ENCODE data around the gene BICRA. TPM values are rescaled to one million over a fixed set of nuclear protein-coding genes. Genes with fewer than 3 reads are reported as not detected.
A peak's percentile ranks its signal among the peaks of the same experiment; 100 is the strongest.

BICRA gene
- total and polyA plus RNA-seq, 4 donors = 0.88 to 17.9 (median 12.3) TPM

- 0% methylated on average over 49 to 50 of the region's 50 CpGs for WGBS, 2 donors
- H3K36me3 ChIP-seq (ENCODE audit: control insufficient read depth in 1 of 2, insufficient read depth in 2 of 2, low read length in 1 of 2) = no peaks in the 10 kb centered on the region
- ATAC-seq (ENCODE audit: low FRiP score) (peak; percentile 34), DNase-seq (peak; percentile 66 to 83)
- peak overlapping the region; percentile 96 to 98 for H3K4me3 ChIP-seq (ENCODE audit: low read length in 2 of 2)
- H3K27ac ChIP-seq (ENCODE audit: low read depth in 1 of 2, low read length in 2 of 2) = peak overlapping the region in 1 of 2 donors; percentile 17
- no peaks in the 10 kb centered on the region for H3K9me3 ChIP-seq (ENCODE audit: control insufficient read depth, low read length)
- H3K4me1 ChIP-seq (ENCODE audit: control insufficient read depth in 1 of 2, insufficient read depth in 2 of 2, low read length in 2 of 2) = no peaks in the 10 kb centered on the region
- intact Hi-C loops (cut with DNase I) = loop anchor here (5.0 to 10.0 kb wide), 4 partner anchors 55 to 98 kb away; partner anchors contain the start of gene NAPA (in 1 of the 2)
- H3K27me3 ChIP-seq (ENCODE audit: control insufficient read depth in 1 of 2, insufficient read depth in 2 of 2, low read length in 1 of 2) = no peaks in the 10 kb centered on the region
Measured at GRCh38 chr19:47609906-47610894, 1.3 kb downstream of the BICRA start.

GRCh38 chr19:47610902-47611301 lies 2.0 kb downstream of the BICRA start:
- no peaks in the 10 kb centered on the region for H3K27me3 ChIP-seq (ENCODE audit: control insufficient read depth in 1 of 2, insufficient read depth in 2 of 2, low read length in 1 of 2)
- no peaks in the 10 kb centered on the region for H3K4me1 ChIP-seq (ENCODE audit: control insufficient read depth in 1 of 2, insufficient read depth in 2 of 2, low read length in 2 of 2)
- no peaks in the 10 kb centered on the region for H3K9me3 ChIP-seq (ENCODE audit: control insufficient read depth, low read length)
- no peak overlapping the region for H3K27ac ChIP-seq (ENCODE audit: low read depth in 1 of 2, low read length in 2 of 2)
- DNase-seq (no peak), ATAC-seq (ENCODE audit: low FRiP score) (no peak)
- H3K4me3 ChIP-seq (ENCODE audit: low read length in 2 of 2) = no peak overlapping the region
- no peaks in the 10 kb centered on the region for H3K36me3 ChIP-seq (ENCODE audit: control insufficient read depth in 1 of 2, insufficient read depth in 2 of 2, low read length in 1 of 2)
- 32 to 39% methylated on average over 7 of the region's 7 CpGs for WGBS, 2 donors
- intact Hi-C loops (cut with DNase I) = loop anchor here in 1 of 2 donors (5.0 to 10.0 kb wide), 3 partner anchors 54 to 99 kb away; no protein-coding TSS in a partner anchor

- intact Hi-C loops (cut with DNase I) = loop anchor here in 1 of 2 donors (5.0 to 10.0 kb wide), 3 partner anchors 51 to 101 kb away; no protein-coding TSS in a partner anchor
- no peaks in the 10 kb centered on the region for H3K9me3 ChIP-seq (ENCODE audit: control insufficient read depth, low read length)
- peak in 1 of 2 donors; percentile 74 for DNase-seq
- H3K4me3 ChIP-seq (ENCODE audit: low read length in 2 of 2) = no peak overlapping the region
- H3K27me3 ChIP-seq (ENCODE audit: control insufficient read depth in 1 of 2, insufficient read depth in 2 of 2, low read length in 1 of 2) = no peaks in the 10 kb centered on the region
- no peaks in the 10 kb centered on the region for H3K36me3 ChIP-seq (ENCODE audit: control insufficient read depth in 1 of 2, insufficient read depth in 2 of 2, low read length in 1 of 2)
- 24 to 34% methylated on average over 14 of the region's 14 CpGs for WGBS, 2 donors
- H3K4me1 ChIP-seq (ENCODE audit: control insufficient read depth in 1 of 2, insufficient read depth in 2 of 2, low read length in 2 of 2) = no peaks in the 10 kb centered on the region
- no peak overlapping the region for H3K27ac ChIP-seq (ENCODE audit: low read depth in 1 of 2, low read length in 2 of 2)
- ATAC-seq (ENCODE audit: low FRiP score) = no peak
Measured at GRCh38 chr19:47613165-47614020, 4.5 kb downstream of the BICRA start.

GRCh38 chr19:47614021-47614295 lies 5.0 kb downstream of the BICRA start:
- WGBS, 2 donors = 59 to 62% methylated on average over 3 of the region's 3 CpGs
- Histone ChIP-seq H3K27ac (ENCODE audit: low read depth in 1 of 2, low read length in 2 of 2) (no peak overlapping the region), H3K27me3 (ENCODE audit: control insufficient read depth in 1 of 2, insufficient read depth in 2 of 2, low read length in 1 of 2) (no peaks in the 10 kb centered on the region), H3K4me3 (ENCODE audit: low read length in 2 of 2) (no peak overlapping the region), H3K4me1 (ENCODE audit: control insufficient read depth in 1 of 2, insufficient read depth in 2 of 2, low read length in 2 of 2) (no peaks in the 10 kb centered on the region), H3K36me3 (ENCODE audit: control insufficient read depth in 1 of 2, insufficient read depth in 2 of 2, low read length in 1 of 2) (no peaks in the 10 kb centered on the region), H3K9me3 (ENCODE audit: control insufficient read depth, low read length) (no peaks in the 10 kb centered on the region)
- no peak for ATAC-seq (ENCODE audit: low FRiP score)
- DNase-seq = no peak
- intact Hi-C loops (cut with DNase I) = loop anchor here in 1 of 2 donors (5.0 to 10.0 kb wide), 3 partner anchors 51 to 102 kb away; no protein-coding TSS in a partner anchor

GRCh38 chr19:47614559-47614958 lies 5.6 kb downstream of the BICRA start:
- intact Hi-C loops (cut with DNase I) = loop anchor here in 1 of 2 donors (5.0 to 10.0 kb wide), 3 partner anchors 50 to 102 kb away; no protein-coding TSS in a partner anchor

DNA sequence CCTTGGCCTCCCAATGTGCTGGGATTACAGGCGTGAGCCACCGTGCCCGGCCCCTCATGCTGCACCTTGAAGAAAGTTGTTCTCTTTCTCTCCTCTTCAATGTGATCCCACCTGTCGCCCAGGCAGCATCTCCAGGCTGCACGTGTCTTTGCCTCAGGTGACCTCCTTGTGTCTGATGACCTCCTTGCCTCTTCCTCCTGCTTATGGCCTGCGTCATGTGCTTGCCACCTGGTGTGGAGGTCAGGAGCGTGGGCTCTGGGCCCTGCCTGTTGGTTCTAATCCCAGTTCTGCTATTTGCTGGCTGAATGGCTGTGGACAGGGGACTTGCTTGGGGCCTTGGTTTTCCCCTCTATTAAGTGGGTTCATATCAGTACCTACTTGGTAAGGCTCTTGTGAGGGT lies 6.3 kb downstream of the BICRA start:
- H3K27me3 ChIP-seq (ENCODE audit: control insufficient read depth in 1 of 2, insufficient read depth in 2 of 2, low read length in 1 of 2) = no peaks in the 10 kb centered on the region
- no peak overlapping the region for H3K27ac ChIP-seq (ENCODE audit: low read depth in 1 of 2, low read length in 2 of 2)
- no peak overlapping the region for H3K4me3 ChIP-seq (ENCODE audit: low read length in 2 of 2)
- H3K4me1 ChIP-seq (ENCODE audit: control insufficient read depth in 1 of 2, insufficient read depth in 2 of 2, low read length in 2 of 2) = no peaks in the 10 kb centered on the region
- H3K9me3 ChIP-seq (ENCODE audit: control insufficient read depth, low read length) = no peaks in the 10 kb centered on the region
- no peaks in the 10 kb centered on the region for H3K36me3 ChIP-seq (ENCODE audit: control insufficient read depth in 1 of 2, insufficient read depth in 2 of 2, low read length in 1 of 2)
- 83 to 85% methylated on average over 7 of the region's 7 CpGs for WGBS, 2 donors
- ATAC-seq (ENCODE audit: low FRiP score) (no peak), DNase-seq (no peak)
- intact Hi-C loops (cut with DNase I) = loop anchor here in 1 of 2 donors (10.0 kb wide), 1 partner anchor 50 kb away; no protein-coding TSS in a partner anchor

More at GRCh38 chr19:47614559-47614958, 5.6 kb downstream of the BICRA start:
- DNase-seq (no peak), ATAC-seq (ENCODE audit: low FRiP score) (no peak)
- no peaks in the 10 kb centered on the region for H3K9me3 ChIP-seq (ENCODE audit: control insufficient read depth, low read length)
- no peak overlapping the region for H3K27ac ChIP-seq (ENCODE audit: low read depth in 1 of 2, low read length in 2 of 2)
- no peaks in the 10 kb centered on the region for H3K4me1 ChIP-seq (ENCODE audit: control insufficient read depth in 1 of 2, insufficient read depth in 2 of 2, low read length in 2 of 2)
- no peaks in the 10 kb centered on the region for H3K27me3 ChIP-seq (ENCODE audit: control insufficient read depth in 1 of 2, insufficient read depth in 2 of 2, low read length in 1 of 2)
- H3K36me3 ChIP-seq (ENCODE audit: control insufficient read depth in 1 of 2, insufficient read depth in 2 of 2, low read length in 1 of 2) = no peaks in the 10 kb centered on the region
- no peak overlapping the region for H3K4me3 ChIP-seq (ENCODE audit: low read length in 2 of 2)
- WGBS, 2 donors = 95 to 97% methylated on average over 10 of the region's 10 CpGs

GRCh38 chr19:47615714-47616113 lies 6.8 kb downstream of the BICRA start:
- 82 to 84% methylated on average over 7 of the region's 7 CpGs for WGBS, 2 donors
- DNase-seq (no peak), ATAC-seq (ENCODE audit: low FRiP score) (no peak)
- no peaks in the 10 kb centered on the region for H3K27me3 ChIP-seq (ENCODE audit: control insufficient read depth in 1 of 2, insufficient read depth in 2 of 2, low read length in 1 of 2)
- H3K4me3 ChIP-seq (ENCODE audit: low read length in 2 of 2) = no peak overlapping the region
- H3K27ac ChIP-seq (ENCODE audit: low read depth in 1 of 2, low read length in 2 of 2) = no peak overlapping the region
- no peaks in the 10 kb centered on the region for H3K9me3 ChIP-seq (ENCODE audit: control insufficient read depth, low read length)
- H3K4me1 ChIP-seq (ENCODE audit: control insufficient read depth in 1 of 2, insufficient read depth in 2 of 2, low read length in 2 of 2) = no peaks in the 10 kb centered on the region
- intact Hi-C loops (cut with DNase I) = loop anchor here in 1 of 2 donors (10.0 kb wide), 1 partner anchor 49 kb away; no protein-coding TSS in a partner anchor
- no peaks in the 10 kb centered on the region for H3K36me3 ChIP-seq (ENCODE audit: control insufficient read depth in 1 of 2, insufficient read depth in 2 of 2, low read length in 1 of 2)

DNA sequence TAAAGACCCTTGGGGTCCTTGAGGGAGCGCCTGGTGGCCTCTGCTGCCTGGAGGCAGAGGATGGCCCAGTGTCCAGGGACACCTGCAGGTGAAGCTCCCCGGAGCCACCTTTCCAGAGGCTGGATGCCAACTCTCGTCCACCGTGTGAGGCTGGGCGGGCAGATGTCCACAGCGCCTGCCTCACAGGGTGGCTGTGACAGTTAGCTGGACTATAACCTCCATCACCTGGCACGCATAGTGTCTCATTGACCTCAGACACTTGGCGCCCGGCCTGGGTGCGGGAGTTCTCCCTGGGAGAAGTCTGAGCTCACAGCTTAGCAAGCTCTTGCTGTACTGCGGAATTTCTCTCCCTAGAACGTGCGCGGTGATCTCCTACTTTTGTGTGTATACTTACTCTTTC lies 9.8 kb downstream of the BICRA start:
- ATAC-seq (ENCODE audit: low FRiP score) (no peak), DNase-seq (no peak)
- H3K27ac ChIP-seq (ENCODE audit: low read depth in 1 of 2, low read length in 2 of 2) = no peak overlapping the region
- H3K36me3 ChIP-seq (ENCODE audit: control insufficient read depth in 1 of 2, insufficient read depth in 2 of 2, low read length in 1 of 2) = no peaks in the 10 kb centered on the region
- no peaks in the 10 kb centered on the region for H3K9me3 ChIP-seq (ENCODE audit: control insufficient read depth, low read length)
- intact Hi-C loops (cut with DNase I) = loop anchor here in 1 of 2 donors (10.0 kb wide), 1 partner anchor 46 kb away; no protein-coding TSS in a partner anchor
- H3K4me3 ChIP-seq (ENCODE audit: low read length in 2 of 2) = no peak overlapping the region
- 60 to 70% methylated on average over 14 of the region's 14 CpGs for WGBS, 2 donors
- H3K27me3 ChIP-seq (ENCODE audit: control insufficient read depth in 1 of 2, insufficient read depth in 2 of 2, low read length in 1 of 2) = no peaks in the 10 kb centered on the region
- H3K4me1 ChIP-seq (ENCODE audit: control insufficient read depth in 1 of 2, insufficient read depth in 2 of 2, low read length in 2 of 2) = no peaks in the 10 kb centered on the region
